KG1 (cell line): ENCODE data around the gene BAHD1.

Experiments used
- DNase-seq: peaks from one replicate; lab custom pipeline; 2025; lab: John Stamatoyannopoulos, UW

Gene BAHD1

DNA sequence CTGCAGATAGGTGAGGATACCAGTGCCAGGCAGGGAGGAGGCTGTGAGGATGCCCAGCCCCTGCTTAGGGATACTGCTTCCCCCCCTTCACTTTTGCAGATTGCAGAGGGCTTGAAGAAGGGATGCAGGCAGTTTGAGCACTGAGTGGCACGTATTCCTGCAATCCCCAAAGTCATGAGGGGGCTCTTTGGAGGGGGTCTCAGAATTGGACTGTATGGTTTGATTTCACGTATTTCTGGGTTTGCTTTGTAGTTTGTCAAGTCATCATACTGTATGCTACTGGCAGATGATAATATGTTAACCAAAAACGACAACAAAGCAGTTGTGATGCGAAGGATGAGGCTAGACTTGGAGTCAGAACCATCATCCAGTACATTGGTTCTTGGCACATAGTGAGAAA lies 58.1 kb downstream of the BAHD1 start:
- no peak for DNase-seq

DNA sequence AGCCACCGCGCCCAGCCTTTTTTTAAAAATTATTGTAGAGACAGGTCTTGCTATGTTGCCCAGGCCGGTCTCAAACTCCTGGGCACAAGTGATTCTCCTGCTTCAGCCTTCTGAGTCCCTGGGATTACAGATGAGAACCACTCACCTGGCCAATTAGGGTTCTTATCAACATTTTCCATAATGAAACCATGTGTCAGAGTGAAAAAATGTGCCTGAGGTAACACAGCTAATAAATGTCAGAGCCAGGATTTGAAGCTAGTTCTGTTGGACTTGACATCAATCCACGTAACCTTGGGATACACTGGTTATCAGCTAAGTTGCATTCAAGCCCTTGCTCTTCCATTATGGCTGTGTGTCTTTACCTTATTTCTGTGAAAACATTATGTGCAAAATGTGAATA lies 59.2 kb downstream of the BAHD1 start:
- DNase-seq = no peak

DNA sequence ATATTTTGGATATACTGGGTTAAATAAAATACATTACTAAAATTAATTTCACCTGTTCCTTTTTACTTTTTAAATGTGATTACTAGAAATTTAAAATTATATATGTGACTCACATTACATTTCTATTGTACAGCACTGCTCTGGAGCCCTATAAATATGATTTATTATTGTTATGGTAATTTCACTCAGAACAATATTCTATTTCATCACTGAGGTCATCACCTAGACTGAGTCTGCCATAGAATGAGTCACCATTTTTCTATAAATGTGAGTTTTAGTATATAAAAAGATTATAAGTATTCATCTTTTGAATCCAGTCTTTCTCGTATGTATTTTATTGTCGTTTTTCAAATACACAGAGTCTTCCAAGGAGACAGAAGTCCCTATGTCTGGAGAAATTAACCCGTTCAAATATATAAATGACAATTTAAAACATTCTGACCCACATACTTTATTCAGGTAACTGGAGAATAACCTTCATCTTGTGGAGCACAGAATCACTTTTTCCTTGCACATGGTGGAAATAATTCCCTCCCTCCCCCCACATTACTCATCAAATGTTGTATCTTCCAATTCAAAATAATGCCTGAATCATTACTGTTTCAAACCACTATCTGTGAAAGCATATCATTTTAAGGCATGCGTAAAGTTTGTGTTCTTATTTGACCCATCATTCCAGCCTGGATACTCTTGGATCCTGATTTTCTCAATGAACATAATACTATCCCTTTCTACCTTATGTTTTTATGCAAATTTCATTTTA lies 60.0 kb downstream of the BAHD1 start:
- DNase-seq = no peak

- DNase-seq = no peak
These were observed 60.7 kb downstream of the BAHD1 start for GRCh38 chr15:40501487-40501886.

GRCh38 chr15:40506964-40507571 lies 66.3 kb downstream of the BAHD1 start:
- peak; percentile 35 for DNase-seq

DNA sequence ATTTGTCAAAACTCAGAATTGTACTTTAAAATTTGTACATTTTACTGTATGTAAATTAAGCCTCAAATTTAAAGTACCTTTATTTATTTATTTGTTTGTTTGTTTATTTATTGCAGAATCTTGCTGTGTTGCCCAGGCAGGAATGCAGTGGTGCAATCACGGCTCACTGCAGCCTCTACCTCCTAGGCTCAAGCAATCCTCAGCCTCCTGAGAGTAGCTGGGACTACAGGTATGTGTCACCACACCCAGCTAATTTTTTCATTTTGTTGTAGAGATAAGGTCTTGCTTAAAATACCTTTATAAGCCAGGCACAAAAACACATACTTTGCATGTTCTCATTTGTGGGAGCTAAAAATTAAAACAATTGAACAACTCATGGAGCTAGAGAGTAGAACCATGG lies 67.5 kb downstream of the BAHD1 start:
- no peak for DNase-seq

DNA sequence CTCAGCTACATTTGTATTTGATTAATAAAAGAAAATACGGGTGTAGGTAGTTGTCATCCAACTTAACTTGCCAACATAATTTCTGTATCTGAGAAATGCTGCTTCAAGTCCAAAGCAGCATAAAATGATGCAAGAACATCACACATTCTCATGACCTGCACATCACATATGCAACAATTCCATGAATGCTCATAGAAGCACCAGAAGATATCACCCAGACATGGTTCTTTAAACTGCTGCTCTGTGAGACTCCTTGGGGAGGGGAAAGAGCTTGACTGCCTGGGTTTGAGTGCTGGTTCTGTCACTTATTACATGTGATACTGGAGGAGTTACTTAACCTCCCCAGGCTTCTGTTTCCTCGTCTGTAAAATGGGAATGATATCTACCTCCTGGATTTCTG lies 69.4 kb downstream of the BAHD1 start:
- no peak for DNase-seq

DNA sequence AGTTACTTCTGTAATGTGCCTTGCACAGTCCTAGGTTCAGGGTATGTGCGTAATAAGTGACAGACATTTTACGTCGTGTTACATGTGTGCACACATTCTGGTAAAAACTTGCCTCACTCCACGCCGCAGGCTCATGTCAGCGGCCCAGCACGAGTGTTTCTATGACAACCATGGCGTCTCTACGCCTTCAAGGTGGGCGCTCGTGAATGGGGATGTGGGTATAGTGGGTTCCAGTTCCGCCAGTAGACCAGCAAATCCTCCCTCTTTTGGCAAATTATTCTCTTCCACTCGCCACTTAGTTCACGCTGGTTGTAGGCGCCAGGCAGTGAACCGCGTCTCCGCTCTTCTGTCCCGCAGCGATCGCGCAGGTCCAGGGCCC lies 70.3 kb downstream of the BAHD1 start:
- no peak for DNase-seq

- DNase-seq = no peak
These were observed 70.8 kb downstream of the BAHD1 start for GRCh38 chr15:40511472-40512133.

GRCh38 chr15:40512440-40512839 lies 71.7 kb downstream of the BAHD1 start:
- DNase-seq = no peak

- DNase-seq = no peak
These were observed 72.9 kb downstream of the BAHD1 start for GRCh38 chr15:40513609-40514008.

DNA sequence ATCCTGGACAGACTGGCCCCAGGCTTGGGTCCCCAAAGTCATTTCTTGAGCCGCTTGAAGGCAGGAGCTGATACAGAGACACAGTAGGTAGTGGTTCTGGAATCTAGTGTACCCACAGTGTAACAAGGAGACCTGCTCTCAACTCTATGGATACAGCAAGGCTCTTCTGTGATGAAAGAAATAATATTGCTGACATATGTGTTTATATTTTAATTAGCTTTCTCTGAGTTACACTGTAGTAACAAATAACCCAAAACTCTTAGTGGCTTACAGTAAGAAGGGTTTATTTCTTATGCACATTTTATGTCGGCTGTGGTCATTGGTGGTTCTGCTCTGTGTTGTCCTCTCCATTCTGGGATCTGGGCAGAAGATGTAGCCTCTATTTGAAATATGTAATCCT lies 75.6 kb downstream of the BAHD1 start:
- no peak for DNase-seq
